Stomach (tissue), 19 donors: ENCODE measurements around the gene CTSH. TPM values are rescaled to one million over a fixed set of nuclear protein-coding genes. Genes with fewer than 3 reads are reported as not detected.

Experiments
- DNase-seq, 2 donors: peaks; one replicate each; pipeline versions ENCODE4 v3.0.0 to v3.0.0-alpha.2; 2013 to 2019
- H3K27ac ChIP-seq, 5 donors: fragments of 200-600 bp in 4 of 5; sonication (generic) in 4 of 5; one replicate each; pipeline ENCODE4 v1.5.1; 2013 to 2019; ENCODE audit warnings: mild to moderate bottlenecking in 1 of 5, moderate library complexity in 1 of 5
- H3K27me3 ChIP-seq, 3 donors: fragments of 200-600 bp; sonication (generic); one replicate each; pipeline ENCODE4 v1.5.1; 2017 to 2019; ENCODE audit warnings: mixed run types in 1 of 3
- H3K36me3 ChIP-seq, 4 donors: fragments of 200-600 bp; sonication (generic); 1 replicate in 3 of 4; 2 replicates in 1 of 4; pipeline ENCODE4 v1.5.1; 2016 to 2019
- H3K4me1 ChIP-seq, 4 donors: fragments of 200-600 bp; sonication (generic); one replicate each; pipeline ENCODE4 v1.5.1; 2016 to 2019
- H3K4me3 ChIP-seq, 4 donors: fragments of 200-600 bp; sonication (generic) in 3 of 4; one replicate each; pipeline ENCODE4 v1.5.1; 2016 to 2019; ENCODE audit warnings: mild to moderate bottlenecking in 1 of 4
- H3K9me3 ChIP-seq, 4 donors: fragments of 200-600 bp; sonication (generic); one replicate each; pipeline ENCODE4 v1.5.1; 2016 to 2019
- EP300 ChIP-seq: sonication (generic); formaldehyde crosslinking; IDR thresholded peaks from one replicate; pipeline ENCODE4 v1.6.1; 2017; ENCODE audit warnings: antibody characterized with exemption
- POLR2A ChIP-seq, 4 donors: fragments of 450-650 bp; IDR thresholded peaks; one replicate each; pipeline ENCODE4 v1.6.1; 2016; ENCODE audit warnings: antibody characterized with exemption in 4 of 4, control low read depth in 2 of 4, mild to moderate bottlenecking in 1 of 4, moderate library complexity in 1 of 4
- POLR2AphosphoS5 ChIP-seq, 3 donors: sonication (generic); formaldehyde crosslinking; IDR thresholded peaks; one replicate each; pipeline ENCODE4 v1.6.1; 2016; ENCODE audit warnings: antibody characterized with exemption in 3 of 3
- WGBS, 5 donors: extraction: QIAGEN DNeasy Blood & Tissue Kit in 3 of 5; methylation state at CpG; one replicate each; pipeline versions ENCODE4 v1.1.5 to v1.1.7; 2013 to 2018; 5-methylcytosine and 5-hydroxymethylcytosine counted together
- intact Hi-C: fragments of 100-400 bp; cut with DNase I; formaldehyde crosslinking; loops from one replicate; pipeline ENCODE4 v1.15.1; 2023; ENCODE audit warnings: low total_unique reads
- long read RNA-seq, 10 donors: transcript quantifications; one replicate each; lab custom pipeline, GENCODE V29; 2026
- polyA plus RNA-seq, 3 donors: library from polyadenylated mRNA; stranded (reverse); fragments of 200-250 nt; gene quantifications; one replicate each; pipeline ENCODE4 v1.2.3, GENCODE V29; 2013
- total RNA-seq, 5 donors: library from RNA; depleted of rRNA; stranded (reverse); fragments of >200 nt; gene quantifications; one replicate each; pipeline versions ENCODE4 v1.1.0 to v1.2.3, GENCODE V29; 2014 to 2016
- TF ChIP-seq, protein P1 (sequence below), 7 experiments: fragments of 450-650 bp in 4 of 7; fragments of 200-600 bp in 3 of 7; sonication (generic) in 3 of 7; IDR thresholded peaks; one replicate each; pipeline ENCODE4 v1.5.1; 2016 to 2019; ENCODE audit warnings: antibody characterized with exemption in 7 of 7, control low read depth in 2 of 7, mild to moderate bottlenecking in 1 of 7
- donor health status: healthy with polysubstance abuse.
- donor health status: Bipolar disorder and iron deficiency.
- donor health status: healthy.

CTSH gene, protein sequence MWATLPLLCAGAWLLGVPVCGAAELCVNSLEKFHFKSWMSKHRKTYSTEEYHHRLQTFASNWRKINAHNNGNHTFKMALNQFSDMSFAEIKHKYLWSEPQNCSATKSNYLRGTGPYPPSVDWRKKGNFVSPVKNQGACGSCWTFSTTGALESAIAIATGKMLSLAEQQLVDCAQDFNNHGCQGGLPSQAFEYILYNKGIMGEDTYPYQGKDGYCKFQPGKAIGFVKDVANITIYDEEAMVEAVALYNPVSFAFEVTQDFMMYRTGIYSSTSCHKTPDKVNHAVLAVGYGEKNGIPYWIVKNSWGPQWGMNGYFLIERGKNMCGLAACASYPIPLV
- total RNA-seq = 100 to 1,000 TPM; 173 to 386 (median 309) TPM
- 100 to 1,000 TPM in 2 of 3 donors, 10 to 100 TPM in 1; 79.3 to 193 (median 125) TPM for polyA plus RNA-seq
- long read RNA-seq, donor 1, transcript CTSH-201 (12 exons, 2,190 nt) = major isoform, 8 of 8 reads
- long read RNA-seq, donor 1, partial matches to known transcripts = 0 of 8 reads
- long read RNA-seq, donor 1, other reads (novel, unspliced or antisense) = 0 of 8 reads
- long read RNA-seq, donor 2, transcript CTSH-201 (12 exons, 2,190 nt) = major isoform, 25 of 36 reads
- long read RNA-seq, donor 2, partial matches to known transcripts = 0 of 36 reads
- long read RNA-seq, donor 2, other reads (novel, unspliced or antisense) = 9 of 36 reads
- long read RNA-seq, donor 3, transcript CTSH-201 (12 exons, 2,190 nt) = major isoform, 19 of 28 reads
- long read RNA-seq, donor 3, partial matches to known transcripts = 0 of 28 reads
- long read RNA-seq, donor 3, other reads (novel, unspliced or antisense) = 9 of 28 reads
- long read RNA-seq, donor 4, partial matches to known transcripts = 0 of 2 reads
- long read RNA-seq, donor 4, other reads (novel, unspliced or antisense) = 0 of 2 reads
- long read RNA-seq, donor 5, transcript CTSH-201 (12 exons, 2,190 nt) = major isoform, 31 of 47 reads
- long read RNA-seq, donor 5, partial matches to known transcripts = 0 of 47 reads
- long read RNA-seq, donor 5, other reads (novel, unspliced or antisense) = 13 of 47 reads
- long read RNA-seq, donor 6, transcript CTSH-201 (12 exons, 2,190 nt) = major isoform, 72 of 96 reads
- long read RNA-seq, donor 6, partial matches to known transcripts = 0 of 96 reads
- long read RNA-seq, donor 6, other reads (novel, unspliced or antisense) = 19 of 96 reads
- long read RNA-seq, donor 7, transcript CTSH-201 (12 exons, 2,190 nt) = major isoform, 21 of 25 reads
- long read RNA-seq, donor 7, partial matches to known transcripts = 0 of 25 reads
- long read RNA-seq, donor 7, other reads (novel, unspliced or antisense) = 0 of 25 reads
- long read RNA-seq, donor 8, transcript CTSH-204 (3 exons, 2,138 nt) = minor isoform, 5 of 79 reads
- long read RNA-seq, donor 8, transcript CTSH-201 (12 exons, 2,190 nt) = major isoform, 44 of 79 reads
- long read RNA-seq, donor 8, partial matches to known transcripts = 0 of 79 reads
- long read RNA-seq, donor 8, other reads (novel, unspliced or antisense) = 29 of 79 reads
- long read RNA-seq, donor 9, transcript CTSH-201 (12 exons, 2,190 nt) = major isoform, 19 of 28 reads
- long read RNA-seq, donor 9, partial matches to known transcripts = 0 of 28 reads
- long read RNA-seq, donor 9, other reads (novel, unspliced or antisense) = 7 of 28 reads
- long read RNA-seq, donor 10, transcript CTSH-201 (12 exons, 2,190 nt) = major isoform, 22 of 29 reads
- long read RNA-seq, donor 10, partial matches to known transcripts = 0 of 29 reads
- long read RNA-seq, donor 10, other reads (novel, unspliced or antisense) = 5 of 29 reads

DNA sequence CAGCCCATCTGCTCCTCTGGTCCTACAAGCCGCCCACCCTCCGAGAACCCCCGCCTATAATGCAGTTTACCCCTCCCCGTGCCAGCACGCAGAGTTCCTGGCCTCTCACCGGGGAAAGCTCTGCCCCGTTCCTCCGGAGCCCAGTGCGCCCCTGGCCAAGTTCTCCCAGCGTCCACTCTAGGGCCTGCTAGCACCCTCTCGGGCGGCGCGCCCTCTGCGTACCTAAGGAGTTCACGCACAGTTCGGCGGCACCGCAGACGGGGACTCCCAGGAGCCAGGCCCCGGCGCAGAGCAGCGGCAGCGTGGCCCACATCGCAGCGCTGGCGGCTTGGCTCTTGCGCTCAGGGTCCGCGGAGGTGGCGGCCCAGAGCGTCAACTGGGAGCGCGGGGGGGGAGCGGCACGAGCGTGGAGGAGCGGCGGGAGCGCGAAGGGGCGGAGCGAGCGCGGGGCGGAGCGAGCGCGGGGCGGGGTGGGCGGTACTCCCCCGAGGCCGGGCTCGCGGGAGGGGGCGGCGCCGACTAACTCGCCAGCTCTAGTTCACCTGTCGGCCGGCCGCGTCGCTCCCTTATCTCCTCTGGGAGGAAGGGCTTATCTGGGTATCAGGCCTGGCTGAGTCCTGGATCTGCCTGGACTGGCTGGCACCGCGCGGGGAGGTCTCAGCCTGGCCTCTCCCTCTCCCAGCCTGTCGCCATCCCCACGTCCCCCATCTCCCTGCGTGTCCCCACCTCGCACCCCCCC is at the start of gene CTSH:
CTSH (minus strand) TSS at position 378 of the 739 bp plus-strand sequence; CDS start at position 313, 65 bp downstream.
- Histone ChIP-seq H3K27me3 (no peaks in the 10 kb centered on the region), H3K27ac (peak within 1 kb of the TSS; percentile 77 to 88 (median 79)), H3K36me3 (no peaks in the 10 kb centered on the region), H3K4me1 (peaks cover 2 to 55% (median 32%) of the 10 kb centered on the region in 4 donors), H3K4me3 (peak within 1 kb of the TSS; percentile 55 to 71 (median 68)), H3K9me3 (no peaks in the 10 kb centered on the region)
- WGBS, 5 donors = 2 to 6% (median 2%) methylated on average over 26 to 71 of the region's 71 CpGs
- intact Hi-C loops = no loop called here
- peak in 2 of 3 donors; percentile 62 to 69 for TF ChIP-seq POLR2AphosphoS5 (IDR thresholded peaks at IDR 0.05)
- TF ChIP-seq POLR2A (IDR thresholded peaks at IDR 0.05) = no peak
- peak; percentile 94 to 95 for DNase-seq

DNA sequence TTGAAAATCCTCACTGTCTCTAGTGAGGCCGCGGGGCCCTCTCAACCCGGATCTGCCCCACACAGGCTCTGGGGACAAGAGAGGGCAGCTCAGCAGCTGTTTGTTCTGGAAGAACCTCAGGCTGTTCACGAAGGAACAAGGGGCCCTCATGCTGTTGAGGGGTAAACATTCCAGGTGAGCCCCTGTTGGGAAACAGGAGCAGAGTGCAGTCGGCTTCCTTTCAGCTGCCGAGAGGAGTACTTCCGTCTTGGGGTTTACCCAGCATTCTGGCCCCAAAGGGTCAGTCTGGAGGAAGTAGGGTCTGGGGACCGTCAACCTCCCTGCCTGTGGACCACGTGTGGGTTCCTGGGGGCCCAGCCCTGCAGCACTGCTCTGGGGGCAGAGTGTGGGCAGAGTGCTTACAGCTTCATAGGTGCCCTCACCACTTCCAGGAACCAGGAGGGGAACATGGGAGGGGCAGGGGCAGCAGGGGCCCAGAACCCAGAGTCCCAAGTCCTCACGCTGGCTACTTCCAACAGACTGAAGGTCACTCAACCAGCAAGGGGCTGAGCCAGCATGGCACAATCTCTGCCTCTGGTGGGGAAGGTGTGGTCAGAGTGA is 49.2 kb upstream of the CTSH start:
- Histone ChIP-seq H3K9me3 (no peaks in the 10 kb centered on the region), H3K4me1 (peaks cover 8 to 30% (median 19%) of the 10 kb centered on the region in 4 donors), H3K27ac (no peak overlapping the region), H3K27me3 (no peaks in the 10 kb centered on the region), H3K36me3 (no peaks in the 10 kb centered on the region), H3K4me3 (no peak overlapping the region)
- peak in 1 of 2 donors; percentile 81 for DNase-seq
- 52 to 70% (median 55%) methylated on average over 5 to 10 of the region's 10 CpGs for WGBS, 5 donors
- TF ChIP-seq, protein P1, sequence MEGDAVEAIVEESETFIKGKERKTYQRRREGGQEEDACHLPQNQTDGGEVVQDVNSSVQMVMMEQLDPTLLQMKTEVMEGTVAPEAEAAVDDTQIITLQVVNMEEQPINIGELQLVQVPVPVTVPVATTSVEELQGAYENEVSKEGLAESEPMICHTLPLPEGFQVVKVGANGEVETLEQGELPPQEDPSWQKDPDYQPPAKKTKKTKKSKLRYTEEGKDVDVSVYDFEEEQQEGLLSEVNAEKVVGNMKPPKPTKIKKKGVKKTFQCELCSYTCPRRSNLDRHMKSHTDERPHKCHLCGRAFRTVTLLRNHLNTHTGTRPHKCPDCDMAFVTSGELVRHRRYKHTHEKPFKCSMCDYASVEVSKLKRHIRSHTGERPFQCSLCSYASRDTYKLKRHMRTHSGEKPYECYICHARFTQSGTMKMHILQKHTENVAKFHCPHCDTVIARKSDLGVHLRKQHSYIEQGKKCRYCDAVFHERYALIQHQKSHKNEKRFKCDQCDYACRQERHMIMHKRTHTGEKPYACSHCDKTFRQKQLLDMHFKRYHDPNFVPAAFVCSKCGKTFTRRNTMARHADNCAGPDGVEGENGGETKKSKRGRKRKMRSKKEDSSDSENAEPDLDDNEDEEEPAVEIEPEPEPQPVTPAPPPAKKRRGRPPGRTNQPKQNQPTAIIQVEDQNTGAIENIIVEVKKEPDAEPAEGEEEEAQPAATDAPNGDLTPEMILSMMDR (IDR thresholded peaks at IDR 0.05) = no peak
- TF ChIP-seq EP300 (no peak), POLR2A (IDR thresholded peaks at IDR 0.05) (no peak), POLR2AphosphoS5 (IDR thresholded peaks at IDR 0.05) (no peak)
- intact Hi-C loops = no loop called here

DNA sequence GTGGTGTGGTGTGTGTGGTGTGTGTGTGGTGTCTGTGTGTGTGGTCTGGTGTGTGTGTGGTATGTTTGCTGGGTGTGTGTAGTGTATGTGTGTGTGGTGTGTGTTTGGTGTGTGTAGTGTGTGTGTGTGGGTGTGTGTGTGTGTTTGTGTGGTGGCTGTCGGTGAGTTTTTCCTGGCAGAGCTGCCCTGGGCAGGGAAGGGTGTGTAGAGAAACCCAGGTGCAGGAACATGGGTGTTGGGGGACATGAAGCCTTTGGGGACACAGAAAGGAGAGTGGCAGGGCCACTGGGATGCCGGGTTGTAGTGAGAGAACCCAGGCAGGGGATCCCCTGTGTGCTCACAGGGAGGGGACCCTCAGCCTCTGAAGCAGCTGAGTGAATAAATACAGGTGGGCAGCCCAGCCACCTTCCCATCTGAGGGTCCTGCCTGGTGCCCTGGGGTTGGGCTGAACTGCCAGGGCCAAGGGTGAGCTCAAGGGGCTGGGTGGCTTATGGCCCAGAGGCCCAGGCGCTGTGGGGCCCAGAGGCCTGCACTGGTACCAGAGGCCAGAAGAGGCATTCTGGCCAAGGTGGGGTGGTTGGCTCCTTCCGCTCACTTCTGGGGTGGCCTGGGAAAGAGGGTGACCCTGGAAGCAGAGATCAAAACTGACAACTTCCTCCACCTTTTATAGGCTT is 48.5 kb upstream of the CTSH start:
- DNase-seq = no peak
- TF ChIP-seq, protein P1 (IDR thresholded peaks at IDR 0.05) = no peak
- TF ChIP-seq EP300 (no peak), POLR2AphosphoS5 (IDR thresholded peaks at IDR 0.05) (no peak), POLR2A (IDR thresholded peaks at IDR 0.05) (no peak)
- 79 to 91% (median 88%) methylated on average over 3 to 4 of the region's 4 CpGs for WGBS, 5 donors
- no peak overlapping the region for H3K27ac ChIP-seq
- no peaks in the 10 kb centered on the region for H3K9me3 ChIP-seq
- no peaks in the 10 kb centered on the region for H3K36me3 ChIP-seq
- H3K4me3 ChIP-seq = no peak overlapping the region
- intact Hi-C loops = no loop called here
- H3K4me1 ChIP-seq = peaks cover 11 to 36% (median 25%) of the 10 kb centered on the region in 4 donors
- no peaks in the 10 kb centered on the region for H3K27me3 ChIP-seq
